ENCODE data around the gene MAGI1.
A peak's percentile ranks its signal among the peaks of the same experiment; 100 is the strongest.

MAGI1 gene

DNA sequence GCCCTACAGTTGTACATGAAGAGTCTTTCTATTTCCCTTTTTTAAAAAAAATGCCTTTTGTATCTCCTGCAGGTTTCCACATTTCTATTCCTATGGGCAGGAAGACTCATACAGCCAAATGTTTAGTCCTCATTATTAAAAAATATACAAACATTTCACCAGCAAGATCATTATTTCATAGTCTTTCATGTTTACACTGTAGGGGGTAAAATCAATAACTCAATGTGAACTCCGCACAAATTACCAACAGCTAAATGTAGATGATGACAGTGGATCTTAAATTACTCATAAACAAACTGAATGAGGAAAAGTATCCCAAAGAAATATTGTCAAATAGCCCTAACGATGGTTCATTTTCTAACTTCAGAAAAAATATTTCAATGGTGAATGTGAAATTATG lies 99.5 kb downstream of the MAGI1 start:
- no peak for DNase-seq

DNA sequence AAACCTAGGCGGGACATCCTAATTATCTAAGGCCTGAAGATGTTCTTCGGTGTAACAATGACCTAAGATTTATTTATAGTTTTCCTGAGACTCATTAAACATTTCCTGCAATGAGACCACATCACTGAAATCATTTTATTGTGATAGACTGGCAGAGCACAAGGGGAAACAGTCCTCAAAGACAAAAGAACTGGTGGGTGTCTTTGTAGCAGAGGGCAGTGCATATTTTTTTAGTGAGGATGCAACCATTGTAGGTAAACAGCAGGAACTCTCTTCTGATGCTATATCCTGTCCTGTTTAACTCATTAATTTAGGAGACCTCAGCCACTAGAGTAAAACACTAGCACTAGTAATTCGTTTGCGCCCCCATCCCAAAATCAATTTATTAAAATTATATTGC lies 100.0 kb downstream of the MAGI1 start:
- DNase-seq: no peak

DNA sequence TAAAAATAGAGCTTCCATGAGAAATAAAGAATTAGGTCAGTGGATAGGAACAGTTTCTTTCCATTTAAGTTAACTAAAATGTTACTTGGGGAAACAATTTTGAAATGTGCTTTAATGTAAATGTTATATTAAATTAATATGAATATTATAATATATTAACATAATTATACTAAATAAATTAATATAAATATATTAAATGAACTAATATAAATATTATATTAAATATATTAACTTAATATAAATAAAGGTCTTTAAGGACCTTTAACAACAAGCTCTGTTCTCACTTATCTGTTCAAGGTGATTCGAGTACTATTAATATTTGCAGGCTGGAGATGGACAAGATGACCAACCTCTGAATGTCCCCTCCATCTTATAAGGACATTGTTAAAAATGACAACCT lies 100.6 kb downstream of the MAGI1 start:
- DNase-seq: no peak

DNA sequence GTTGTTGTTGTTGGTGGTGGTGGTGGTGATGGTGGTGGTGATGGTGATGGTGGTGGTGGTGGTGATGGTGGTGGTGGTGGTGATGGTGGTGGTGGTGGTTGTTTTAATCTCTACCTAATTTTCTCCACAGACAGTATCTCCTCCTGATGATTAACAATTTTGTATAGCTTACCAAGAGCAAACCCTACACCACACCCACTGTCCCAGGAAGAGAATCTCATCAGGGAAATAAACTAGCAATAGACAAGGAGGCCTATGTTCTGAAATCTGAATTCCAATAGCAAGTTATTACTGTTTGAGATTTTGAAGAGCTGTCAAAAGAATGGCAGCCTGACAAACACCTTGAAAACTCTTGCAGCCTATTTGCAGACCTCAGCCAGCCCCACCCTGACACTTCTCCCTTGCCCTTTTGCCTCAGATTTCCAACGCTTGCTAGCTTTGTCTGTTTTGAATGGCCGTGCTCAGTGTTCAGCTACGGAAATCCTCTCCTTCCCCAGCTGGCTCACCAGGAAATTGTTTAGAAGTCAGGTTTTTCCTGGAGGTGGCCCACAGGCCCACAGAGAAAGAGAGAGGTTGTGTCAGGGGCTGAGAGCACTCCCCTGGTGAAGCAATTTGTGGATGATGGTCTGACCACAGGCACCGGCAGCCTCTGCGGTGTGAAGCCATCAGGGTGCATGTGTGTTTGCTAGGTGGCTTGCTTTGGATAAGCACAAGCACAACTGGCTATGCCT lies 101.6 kb downstream of the MAGI1 start:
- DNase-seq: no peak

DNA sequence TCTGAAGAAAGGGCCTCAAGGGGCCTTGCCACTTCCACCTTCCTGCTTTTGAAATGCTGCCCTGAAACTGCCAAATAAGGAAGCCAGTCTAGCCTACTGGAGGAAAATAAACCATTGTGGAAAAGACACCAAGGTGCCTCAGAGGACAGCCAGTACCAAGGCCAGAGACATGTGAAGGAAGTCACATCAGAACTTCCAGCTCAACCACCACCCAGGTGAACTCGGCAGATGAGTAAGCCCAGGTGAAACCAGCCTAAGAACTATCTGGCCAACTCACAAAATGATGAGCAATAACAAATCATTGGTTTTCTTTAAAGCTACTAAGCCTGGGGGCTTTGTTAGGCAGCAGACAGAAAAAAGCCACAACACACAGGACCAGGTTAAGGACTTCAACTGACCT lies 103.0 kb downstream of the MAGI1 start:
- no peak for DNase-seq

DNA sequence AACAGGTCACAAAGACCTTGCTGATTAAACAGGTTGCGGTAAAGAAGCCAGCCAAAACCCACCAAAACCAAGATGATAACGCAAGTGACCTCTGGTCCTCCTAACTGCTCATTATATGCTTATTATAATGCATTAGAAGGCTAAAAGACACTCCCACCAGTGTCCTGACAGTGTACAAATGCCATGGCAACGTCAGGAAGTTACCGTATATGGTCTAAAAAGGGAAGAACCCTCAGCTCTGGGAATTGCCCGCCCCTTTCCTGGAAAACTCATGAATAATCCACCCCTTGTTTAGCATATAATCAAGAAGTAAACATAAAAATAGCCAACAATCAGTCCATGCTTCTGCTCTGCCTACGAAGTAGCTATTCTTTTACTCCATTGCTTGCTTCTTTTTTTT lies 108.1 kb downstream of the MAGI1 start:
- DNase-seq: no peak

DNA sequence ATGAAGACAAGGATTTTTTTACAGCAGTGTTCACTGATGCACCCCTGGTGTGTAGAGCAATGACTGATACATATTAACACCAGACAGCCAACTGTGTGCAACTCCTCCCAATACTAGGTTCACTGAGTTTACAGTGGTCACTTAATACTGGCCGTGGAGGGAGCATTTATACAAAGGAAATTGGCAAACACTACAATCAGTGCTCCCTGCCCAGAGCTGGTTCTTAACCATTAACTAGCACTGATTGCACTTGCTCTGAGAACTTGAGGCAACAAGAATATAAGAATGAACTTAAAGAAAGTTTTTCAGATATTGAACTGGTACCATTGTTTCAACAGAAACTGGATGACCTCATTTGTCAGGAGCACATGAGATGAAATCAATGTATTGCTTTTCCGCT lies 110.6 kb downstream of the MAGI1 start:
- no peak for DNase-seq

DNA sequence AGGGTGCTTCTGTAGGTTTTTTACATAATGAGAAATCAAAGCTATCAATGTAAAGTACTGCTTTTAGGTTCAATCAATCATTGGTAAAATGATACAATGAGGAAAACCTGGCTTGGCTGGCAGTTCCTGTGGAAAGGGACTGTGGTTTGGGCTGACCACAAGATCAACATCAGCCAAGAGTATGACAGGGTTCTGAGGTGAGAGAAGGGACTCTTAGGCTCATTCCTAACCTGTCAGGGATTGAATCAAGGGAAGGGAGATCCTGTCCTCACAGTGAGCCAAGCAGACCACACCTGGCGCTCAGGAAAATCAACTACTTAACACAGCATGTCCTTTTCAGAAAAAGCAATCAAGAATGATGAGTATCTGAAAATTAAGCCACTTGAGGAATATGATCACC lies 111.1 kb downstream of the MAGI1 start:
- DNase-seq: no peak

DNA sequence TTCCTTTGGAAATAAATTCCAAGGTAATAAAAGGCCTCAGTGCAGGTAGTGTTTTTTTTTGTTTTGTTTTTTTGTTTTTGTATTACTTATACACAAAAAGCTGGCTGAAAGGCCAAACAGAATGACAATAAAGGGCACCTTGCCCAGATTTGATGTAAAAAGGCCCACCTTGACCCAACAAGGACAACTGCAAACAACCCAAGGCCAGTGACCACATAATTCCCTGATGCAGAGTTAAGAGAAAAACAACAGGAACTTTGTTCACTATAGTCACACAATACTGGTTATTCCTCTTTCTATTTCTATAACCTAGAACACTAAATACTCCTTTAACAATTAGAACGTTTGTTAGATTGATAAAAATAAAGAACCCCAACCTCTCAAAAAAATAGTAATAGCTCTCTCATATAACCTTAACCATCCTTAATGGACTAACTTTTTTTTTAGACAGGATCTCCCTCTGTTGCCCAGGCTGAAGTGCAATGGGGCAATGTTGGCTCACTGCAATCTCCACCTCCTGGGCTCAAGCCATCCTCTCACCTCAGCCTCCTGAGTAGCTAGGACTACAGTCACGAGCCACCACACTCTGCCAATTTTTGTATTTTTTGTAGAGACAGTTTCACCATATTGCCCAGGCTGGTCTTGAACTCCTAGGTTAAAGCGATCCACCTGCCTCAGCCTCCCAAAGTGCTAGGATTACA lies 113.3 kb downstream of the MAGI1 start:
- DNase-seq: no peak

DNA sequence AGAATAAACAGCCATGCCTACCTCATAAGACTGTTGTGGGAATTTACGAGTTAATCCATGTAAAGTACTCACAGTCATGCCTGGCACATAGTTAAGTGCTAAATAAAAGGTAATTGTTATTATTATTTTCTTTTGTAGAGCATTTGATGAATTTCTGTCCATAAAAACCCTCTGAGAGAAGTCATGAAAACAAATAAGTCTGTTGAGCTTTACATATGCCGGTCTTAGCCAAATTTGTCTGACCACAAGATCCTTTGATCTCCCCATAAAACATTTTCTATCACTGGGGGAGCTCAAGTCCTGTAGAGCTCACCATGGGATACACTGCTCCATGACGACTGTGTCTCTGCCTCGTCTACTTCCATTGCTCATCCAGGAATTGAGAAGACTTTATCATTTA lies 114.0 kb downstream of the MAGI1 start:
- DNase-seq: no peak

DNA sequence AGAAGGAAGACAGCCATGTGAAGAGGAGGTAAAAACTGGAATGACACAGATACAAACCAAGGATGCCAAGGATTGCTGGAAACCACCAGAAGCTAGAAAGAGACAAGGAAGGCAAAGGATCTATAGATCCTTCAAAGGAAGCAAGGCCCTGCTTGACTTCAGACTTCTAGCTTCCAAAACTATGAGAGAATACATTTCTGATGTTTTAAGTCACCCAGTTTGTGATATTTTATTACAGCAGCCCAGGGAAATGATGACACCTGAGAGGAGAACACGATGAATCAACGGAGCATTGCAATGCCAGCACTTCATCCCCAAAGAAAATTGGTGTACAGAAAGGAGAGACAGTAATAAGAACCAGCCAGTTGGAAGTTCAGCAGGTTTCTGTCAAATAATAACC lies 116.3 kb downstream of the MAGI1 start:
- peak; percentile 69 for DNase-seq

DNA sequence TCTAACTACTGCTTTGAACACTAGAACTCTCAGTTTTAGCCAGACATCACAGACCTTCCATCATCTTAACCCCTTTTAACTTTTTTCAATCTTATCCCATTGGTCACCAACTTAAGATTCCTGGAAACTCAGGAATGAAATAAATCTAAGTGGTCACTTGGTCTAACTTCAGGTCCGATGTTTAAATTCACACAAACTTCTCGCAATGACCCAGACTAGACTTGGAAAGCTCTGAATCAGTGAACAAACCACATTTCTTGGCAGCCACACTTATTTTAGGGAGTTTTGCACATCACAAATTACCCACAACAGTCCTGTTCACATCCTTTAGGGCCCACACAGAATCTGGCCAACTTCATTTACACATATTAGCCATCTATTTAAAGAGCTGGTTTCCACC lies 118.9 kb downstream of the MAGI1 start:
- peak; percentile 28 for DNase-seq

DNA sequence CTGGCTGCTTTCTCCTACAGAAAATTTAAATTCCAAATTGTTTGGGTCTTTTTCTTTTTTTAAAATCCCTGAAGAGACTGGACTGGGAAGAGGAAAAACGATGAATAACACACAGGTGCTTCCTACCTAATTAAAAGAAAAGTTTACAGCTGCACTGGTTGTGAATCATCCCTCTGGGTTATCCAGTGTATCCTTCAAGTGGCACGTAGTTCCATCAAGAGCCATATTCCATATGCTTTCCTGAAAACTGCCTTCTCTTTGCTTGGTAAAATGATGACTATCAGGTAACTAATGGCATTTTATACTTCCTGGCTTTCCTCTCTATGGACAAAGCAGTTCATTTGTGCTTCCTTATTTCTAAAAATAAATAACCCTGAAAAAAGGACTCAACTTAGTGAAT lies 123.2 kb downstream of the MAGI1 start:
- no peak for DNase-seq

DNA sequence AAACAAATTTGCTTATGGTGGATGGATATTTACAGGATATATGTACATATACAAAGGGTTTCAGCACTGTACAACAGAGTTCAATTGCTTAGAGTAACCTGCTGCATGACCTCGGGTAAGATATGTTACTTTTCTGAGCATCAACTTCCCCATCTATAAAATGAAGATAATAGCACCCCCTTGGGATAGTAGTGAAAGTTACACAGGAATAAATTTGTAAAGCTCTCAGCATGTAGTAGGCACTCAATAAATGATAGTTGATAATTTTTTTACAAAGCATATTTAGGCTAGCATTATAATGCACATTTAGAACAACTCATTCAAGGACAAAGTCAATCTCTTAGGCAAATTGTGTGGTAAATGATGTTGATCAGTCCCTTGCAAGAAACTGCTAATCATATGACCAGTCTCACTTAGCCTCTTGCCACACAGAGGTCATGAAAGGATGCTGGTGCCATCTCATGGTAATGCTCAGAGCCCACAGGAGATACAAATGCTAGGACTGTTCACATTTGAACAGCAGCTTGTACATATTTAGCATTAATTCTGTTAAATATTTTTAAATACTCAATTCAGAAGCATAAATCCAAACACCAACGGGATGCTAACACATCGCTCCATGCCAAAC lies 123.9 kb downstream of the MAGI1 start:
- DNase-seq: no peak

DNA sequence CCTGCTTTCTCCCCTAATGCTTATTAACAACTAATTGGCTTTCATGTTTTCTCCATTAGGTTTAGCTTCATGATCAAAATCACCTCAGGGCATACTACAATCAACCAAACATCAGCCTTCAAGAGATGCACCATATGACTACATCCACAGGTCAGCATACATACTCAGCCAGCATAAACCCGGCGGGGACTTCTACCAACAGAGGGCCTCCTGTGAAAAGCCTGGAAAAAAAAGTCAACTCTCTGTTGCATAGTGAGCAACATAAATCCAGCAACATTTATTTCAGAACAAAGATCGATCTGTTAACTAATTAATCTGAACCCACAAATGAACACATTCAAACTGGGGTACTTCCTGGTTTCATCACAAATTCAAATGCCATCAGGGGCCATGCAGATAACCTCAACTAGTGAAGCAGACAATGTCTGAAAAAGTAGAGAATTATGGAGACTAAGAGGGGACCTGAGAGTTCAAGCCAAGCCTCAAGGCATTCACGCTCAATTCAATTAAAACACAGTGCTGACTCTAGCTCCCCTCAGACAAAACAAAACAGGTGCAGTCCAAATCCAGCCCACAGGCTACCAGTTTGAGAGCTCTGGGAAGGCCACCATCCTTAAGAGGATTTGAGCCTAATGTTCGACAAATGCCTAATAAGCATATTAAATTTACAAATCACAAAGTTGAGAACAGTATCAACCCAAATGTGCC lies 124.5 kb downstream of the MAGI1 start:
- DNase-seq: no peak

DNA sequence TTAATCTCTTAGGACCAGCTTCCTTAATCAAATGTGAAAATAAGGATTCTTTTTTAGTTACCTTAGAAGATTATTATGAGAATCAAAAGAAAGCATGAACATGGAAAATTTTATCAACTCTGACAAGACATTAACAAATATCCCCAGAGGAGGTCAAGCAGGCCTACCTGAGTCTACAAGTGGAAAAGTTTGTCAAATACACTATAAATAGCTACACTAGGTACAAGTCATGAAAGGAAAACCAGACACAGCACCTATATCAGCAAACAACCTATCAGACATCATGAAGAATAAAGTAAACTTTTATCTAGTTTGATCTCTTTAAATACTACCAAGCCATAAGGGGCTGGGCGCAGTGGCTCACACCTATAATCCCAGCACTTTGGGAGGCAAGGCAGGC lies 126.1 kb downstream of the MAGI1 start:
- DNase-seq: no peak

DNA sequence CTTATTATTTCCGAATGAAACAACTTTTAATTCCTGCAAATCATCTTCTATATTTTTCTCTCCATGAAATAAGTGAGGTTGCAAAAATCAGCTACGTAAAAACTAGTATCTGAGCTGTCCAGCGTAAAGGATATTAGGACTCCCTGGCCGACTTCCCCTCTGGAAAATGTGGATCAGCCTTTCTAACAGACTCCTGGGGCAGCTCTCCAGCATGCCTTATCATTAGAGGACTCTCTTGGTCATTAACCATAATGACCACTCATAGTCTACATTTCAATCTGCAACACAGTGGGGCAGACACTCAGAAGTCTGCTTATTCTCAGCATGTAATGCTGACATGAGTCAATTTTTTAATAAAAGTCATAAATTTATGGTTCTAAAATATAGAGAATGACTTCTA lies 130.1 kb downstream of the MAGI1 start:
- DNase-seq: no peak

DNA sequence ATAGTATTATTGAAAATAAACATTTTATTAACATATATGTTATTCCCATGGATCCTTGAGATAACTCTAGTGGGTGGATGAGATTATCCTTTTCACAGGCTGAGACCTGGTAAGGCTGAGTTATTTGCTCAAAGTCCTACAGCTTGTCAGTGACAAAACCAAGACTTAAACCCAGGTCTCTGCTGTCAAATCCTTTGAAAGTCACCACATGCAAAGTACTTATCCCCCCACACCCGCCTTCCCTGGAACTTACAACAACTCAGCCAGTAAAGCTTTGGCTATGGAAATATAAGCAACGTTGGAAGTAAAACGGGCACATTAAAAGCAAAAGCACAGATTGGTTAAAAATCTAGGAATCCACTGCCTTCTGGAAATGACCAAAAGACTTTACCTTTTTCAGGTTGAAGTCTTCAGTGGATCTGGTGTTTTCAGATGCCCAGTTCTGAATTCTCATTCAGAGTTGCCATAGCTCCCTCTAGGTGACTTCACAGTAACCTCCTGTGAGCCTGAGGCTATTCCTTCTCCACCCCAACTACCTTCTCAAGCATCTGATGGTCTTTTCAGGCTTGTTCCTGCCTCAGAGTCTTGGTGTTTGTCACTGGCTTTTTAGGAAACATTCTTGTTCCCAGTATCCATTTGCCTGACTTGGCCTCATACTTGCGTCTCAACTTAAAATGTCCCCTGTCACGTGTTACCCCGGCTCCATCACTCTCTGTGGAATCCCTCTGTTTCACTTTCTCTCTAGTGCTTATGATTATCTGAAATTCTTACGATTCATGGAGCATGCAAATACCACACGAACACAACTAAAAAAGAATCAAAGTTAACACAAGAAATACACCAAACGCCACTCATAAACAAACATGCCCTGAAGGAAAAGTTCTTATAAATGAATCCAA lies 131.2 kb downstream of the MAGI1 start:
- DNase-seq: no peak

DNA sequence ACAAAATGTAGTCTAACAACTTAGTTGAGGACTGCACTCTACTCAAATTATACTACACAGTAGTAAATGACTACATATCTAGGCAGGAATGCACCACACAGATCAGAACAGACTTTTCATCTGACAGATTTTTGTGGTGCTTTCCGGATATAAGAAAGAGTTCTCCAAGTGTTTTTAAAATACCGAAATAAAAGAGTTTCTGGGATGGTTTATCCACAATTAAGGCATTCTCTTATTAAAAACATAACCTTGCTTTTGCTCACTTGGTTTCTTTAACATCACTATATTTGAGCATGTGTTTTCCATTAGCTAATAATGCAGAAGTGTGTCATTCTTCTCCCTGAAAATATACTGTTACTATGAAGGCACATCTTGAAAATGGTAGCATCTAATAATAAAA lies 132.9 kb downstream of the MAGI1 start:
- peak; percentile 68 for DNase-seq

DNA sequence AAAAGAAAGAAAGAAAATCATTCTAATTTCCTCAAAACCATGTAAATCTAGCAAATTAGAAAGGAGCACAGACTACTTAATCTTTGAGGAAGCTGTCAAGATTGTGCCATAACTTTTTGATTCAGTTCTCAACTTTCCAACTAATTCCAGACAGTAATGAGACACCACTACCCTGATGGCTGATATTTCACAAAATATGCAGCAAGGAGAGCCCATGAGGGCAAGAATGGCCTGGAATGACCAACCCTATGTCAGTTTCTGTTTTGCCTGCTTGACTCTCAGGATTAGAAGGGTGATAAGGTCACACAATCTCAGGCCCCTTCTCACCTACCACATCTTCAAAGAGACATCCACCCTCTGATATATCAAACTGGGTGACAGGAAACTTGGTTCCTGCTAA lies 134.7 kb downstream of the MAGI1 start:
- DNase-seq: no peak

DNA sequence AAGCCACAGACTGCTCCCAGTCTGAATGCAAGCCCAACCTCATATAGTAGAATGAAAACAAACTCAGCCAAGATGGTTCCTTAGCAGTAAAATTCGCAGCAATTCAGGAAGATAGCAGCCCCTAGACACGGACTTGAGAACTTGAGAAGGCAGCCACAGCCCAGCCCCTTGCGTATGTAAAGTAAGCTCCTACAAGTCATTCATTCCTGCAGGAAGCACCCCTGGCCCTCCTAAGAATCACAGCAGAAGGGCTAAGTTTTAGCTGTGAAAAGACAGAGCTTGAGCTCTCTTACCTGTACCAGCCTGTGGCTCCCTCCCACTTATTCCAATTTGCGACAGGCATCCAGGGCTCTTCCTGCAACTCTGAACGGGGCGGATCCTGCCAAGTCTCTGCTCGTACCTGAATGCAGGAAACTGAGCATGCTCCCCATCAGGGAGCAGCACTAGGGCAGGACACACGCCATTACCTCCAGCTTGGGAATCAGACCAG lies 136.4 kb downstream of the MAGI1 start:
- DNase-seq: no peak

DNA sequence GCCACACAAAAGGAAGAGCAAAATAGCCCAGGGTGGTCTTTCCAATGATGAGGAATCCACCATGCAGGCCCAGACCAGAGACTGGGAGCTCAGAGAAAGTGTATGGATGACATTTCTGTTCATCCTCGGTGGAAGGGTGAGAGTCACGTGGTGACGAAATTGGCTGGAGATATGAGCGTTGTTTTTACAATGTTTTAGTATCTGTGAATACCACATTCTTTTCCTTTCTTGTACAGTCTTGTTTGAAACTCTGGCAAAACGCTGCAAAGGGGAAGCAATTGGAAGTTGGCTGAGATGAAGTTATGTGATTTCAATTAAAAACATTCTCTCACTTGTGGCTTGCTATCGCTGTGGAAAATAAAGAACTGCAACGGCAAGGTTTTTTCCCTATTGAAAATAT lies 137.5 kb downstream of the MAGI1 start:
- peak; percentile 45 for DNase-seq

DNA sequence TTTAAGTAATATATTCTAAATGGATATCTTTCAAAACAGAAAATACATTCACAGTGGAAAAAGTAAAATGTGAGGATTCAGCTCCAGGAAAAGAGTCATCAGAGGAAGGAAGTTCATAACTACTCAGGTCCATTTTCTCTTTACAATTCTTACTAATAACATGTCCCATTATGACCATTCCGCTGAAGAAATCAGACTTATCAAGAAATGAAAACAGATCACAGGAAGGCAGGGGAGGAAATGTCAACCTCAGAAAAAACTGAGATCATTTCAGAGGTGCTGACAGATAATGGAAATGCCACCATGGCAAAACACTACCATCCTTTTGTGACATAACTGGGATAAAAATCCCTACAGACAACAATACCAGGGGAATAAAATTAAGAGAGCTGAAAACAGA lies 139.5 kb downstream of the MAGI1 start:
- DNase-seq: no peak
